ENCODE measurements around the gene ZNF526. TPM values are rescaled to one million over a fixed set of nuclear protein-coding genes. Genes with fewer than 3 reads are reported as not detected.

ZNF526 gene
- total RNA-seq, 1 donor from 2014 or later, result 17.3 TPM

GRCh38 chr19:42216653-42217519 is 3.2 kb upstream of the ZNF526 start:
- Mint-ChIP-seq H3K9me3 (no peaks in the 10 kb centered on the region), H3K27me3 (ENCODE audit: low read depth) (no peaks in the 10 kb centered on the region), H3K27ac (peak overlapping the region; percentile 95), H3K4me1 (ENCODE audit: low read depth) (peaks cover 52% of the 10 kb centered on the region), H3K4me3 (ENCODE audit: low read depth) (peak overlapping the region; percentile 91), H3K36me3 (ENCODE audit: low read depth) (peaks cover 37% of the 10 kb centered on the region)
- intact Hi-C loops (cut with micrococcal nuclease), result loop anchor here (1.0 to 2.0 kb wide), 3 partner anchors 16 to 94 kb away; partner anchors contain the start of gene CIC
- DNase-seq (ENCODE audit: low spot score), result peak; percentile 27

GRCh38 chr19:42217520-42218437 is 2.3 kb upstream of the ZNF526 start, which contains the start of gene DEDD2:
Gene DEDD2, minus strand, starts transcription at chr19:42217677. Its CDS starts 670 bp downstream, at chr19:42217007.
- Mint-ChIP-seq H3K9me3 (no peaks in the 10 kb centered on the region), H3K27me3 (ENCODE audit: low read depth) (no peaks in the 10 kb centered on the region), H3K36me3 (ENCODE audit: low read depth) (peaks cover 36% of the 10 kb centered on the region), H3K4me3 (ENCODE audit: low read depth) (peak within 1 kb of the TSS; percentile 91), H3K27ac (peak within 1 kb of the TSS; percentile 95), H3K4me1 (ENCODE audit: low read depth) (peaks cover 50% of the 10 kb centered on the region)
- peak; percentile 100 for DNase-seq (ENCODE audit: low spot score)
- intact Hi-C loops (cut with micrococcal nuclease), result loop anchor here (1.0 to 2.0 kb wide), 3 partner anchors 16 to 95 kb away; partner anchors contain the start of gene CIC

GRCh38 chr19:42220751-42221097 is 612 bp downstream of the ZNF526 start:
- peaks cover 36% of the 10 kb centered on the region for H3K36me3 Mint-ChIP-seq (ENCODE audit: low read depth)
- H3K27me3 Mint-ChIP-seq (ENCODE audit: low read depth), result no peaks in the 10 kb centered on the region
- no peaks in the 10 kb centered on the region for H3K9me3 Mint-ChIP-seq
- no peak for DNase-seq (ENCODE audit: low spot score)
- intact Hi-C loops (cut with micrococcal nuclease), result loop anchor here (1.0 kb wide), 2 partner anchors 22 to 88 kb away; partner anchors contain the start of genes GSK3A and POU2F2
- H3K27ac Mint-ChIP-seq, result peak overlapping the region; percentile 95
- H3K4me3 Mint-ChIP-seq (ENCODE audit: low read depth), result peak overlapping the region; percentile 99
- H3K4me1 Mint-ChIP-seq (ENCODE audit: low read depth), result peaks cover 27% of the 10 kb centered on the region

- DNase-seq (ENCODE audit: low spot score), result no peak
- H3K36me3 Mint-ChIP-seq (ENCODE audit: low read depth), result peaks cover 71% of the 10 kb centered on the region
- H3K27me3 Mint-ChIP-seq (ENCODE audit: low read depth), result no peaks in the 10 kb centered on the region
- peaks cover 18% of the 10 kb centered on the region for H3K4me1 Mint-ChIP-seq (ENCODE audit: low read depth)
- intact Hi-C loops (cut with micrococcal nuclease), result no loop called here
- no peaks in the 10 kb centered on the region for H3K9me3 Mint-ChIP-seq
- no peak overlapping the region for H3K27ac Mint-ChIP-seq
- no peak overlapping the region for H3K4me3 Mint-ChIP-seq (ENCODE audit: low read depth)
Measured at GRCh38 chr19:42224940-42225717, 5.0 kb downstream of the ZNF526 start.

GRCh38 chr19:42225718-42226292 is 5.7 kb downstream of the ZNF526 start:
- Mint-ChIP-seq H3K4me3 (ENCODE audit: low read depth) (no peak overlapping the region), H3K9me3 (no peaks in the 10 kb centered on the region), H3K36me3 (ENCODE audit: low read depth) (peaks cover 73% of the 10 kb centered on the region), H3K27me3 (ENCODE audit: low read depth) (no peaks in the 10 kb centered on the region), H3K4me1 (ENCODE audit: low read depth) (peaks cover 15% of the 10 kb centered on the region), H3K27ac (no peak overlapping the region)
- DNase-seq (ENCODE audit: low spot score), result no peak
- intact Hi-C loops (cut with micrococcal nuclease), result no loop called here

GRCh38 chr19:42226886-42227285 is 6.8 kb downstream of the ZNF526 start:
- Mint-ChIP-seq H3K9me3 (no peaks in the 10 kb centered on the region), H3K4me3 (ENCODE audit: low read depth) (no peak overlapping the region), H3K4me1 (ENCODE audit: low read depth) (peaks cover 12% of the 10 kb centered on the region), H3K36me3 (ENCODE audit: low read depth) (peaks cover 79% of the 10 kb centered on the region), H3K27me3 (ENCODE audit: low read depth) (no peaks in the 10 kb centered on the region), H3K27ac (no peak overlapping the region)
- intact Hi-C loops (cut with micrococcal nuclease), result no loop called here
- no peak for DNase-seq (ENCODE audit: low spot score)

GRCh38 chr19:42228641-42229040 is 8.5 kb downstream of the ZNF526 start:
- no peak overlapping the region for H3K27ac Mint-ChIP-seq
- intact Hi-C loops (cut with micrococcal nuclease), result no loop called here
- H3K9me3 Mint-ChIP-seq, result no peaks in the 10 kb centered on the region
- peaks cover 85% of the 10 kb centered on the region for H3K36me3 Mint-ChIP-seq (ENCODE audit: low read depth)
- DNase-seq (ENCODE audit: low spot score), result no peak
- H3K4me1 Mint-ChIP-seq (ENCODE audit: low read depth), result peaks cover 8% of the 10 kb centered on the region
- H3K4me3 Mint-ChIP-seq (ENCODE audit: low read depth), result no peak overlapping the region
- no peaks in the 10 kb centered on the region for H3K27me3 Mint-ChIP-seq (ENCODE audit: low read depth)

- Mint-ChIP-seq H3K27ac (peak overlapping the region; percentile 60), H3K4me3 (ENCODE audit: low read depth) (no peak overlapping the region), H3K27me3 (ENCODE audit: low read depth) (no peaks in the 10 kb centered on the region), H3K9me3 (no peaks in the 10 kb centered on the region), H3K36me3 (ENCODE audit: low read depth) (peaks cover 88% of the 10 kb centered on the region), H3K4me1 (ENCODE audit: low read depth) (peaks cover 8% of the 10 kb centered on the region)
- intact Hi-C loops (cut with micrococcal nuclease), result no loop called here
- DNase-seq (ENCODE audit: low spot score), result no peak
Measured at GRCh38 chr19:42229301-42229854, 9.3 kb downstream of the ZNF526 start.

GRCh38 chr19:42229855-42230351 is 9.8 kb downstream of the ZNF526 start:
- Mint-ChIP-seq H3K9me3 (no peaks in the 10 kb centered on the region), H3K27ac (peak overlapping the region; percentile 60), H3K36me3 (ENCODE audit: low read depth) (peaks cover 88% of the 10 kb centered on the region), H3K27me3 (ENCODE audit: low read depth) (no peaks in the 10 kb centered on the region), H3K4me3 (ENCODE audit: low read depth) (no peak overlapping the region), H3K4me1 (ENCODE audit: low read depth) (peaks cover 8% of the 10 kb centered on the region)
- intact Hi-C loops (cut with micrococcal nuclease), result no loop called here
- DNase-seq (ENCODE audit: low spot score), result no peak

GRCh38 chr19:42230571-42230970 is 10.5 kb downstream of the ZNF526 start:
- Mint-ChIP-seq H3K4me1 (ENCODE audit: low read depth) (peaks cover 8% of the 10 kb centered on the region), H3K27me3 (ENCODE audit: low read depth) (no peaks in the 10 kb centered on the region), H3K36me3 (ENCODE audit: low read depth) (peaks cover 93% of the 10 kb centered on the region), H3K4me3 (ENCODE audit: low read depth) (no peak overlapping the region), H3K27ac (no peak overlapping the region), H3K9me3 (no peaks in the 10 kb centered on the region)
- intact Hi-C loops (cut with micrococcal nuclease), result no loop called here
- no peak for DNase-seq (ENCODE audit: low spot score)

- intact Hi-C loops (cut with micrococcal nuclease), result no loop called here
- Mint-ChIP-seq H3K27ac (no peak overlapping the region), H3K27me3 (ENCODE audit: low read depth) (no peaks in the 10 kb centered on the region), H3K4me3 (ENCODE audit: low read depth) (no peak overlapping the region), H3K36me3 (ENCODE audit: low read depth) (peaks cover 91% of the 10 kb centered on the region), H3K9me3 (no peaks in the 10 kb centered on the region), H3K4me1 (ENCODE audit: low read depth) (peaks cover 5% of the 10 kb centered on the region)
- no peak for DNase-seq (ENCODE audit: low spot score)
Measured at GRCh38 chr19:42232435-42232834, 12.3 kb downstream of the ZNF526 start.

Measured in activated T-helper 2 cell treated with anti-CD3 and anti-CD28 coated beads, Interferon-gamma antibody, Interleukin-2, Interleukin-4, amounts not matched to agents 10 μg/mL and 5 μg/mL and 100 μg/mL, durations not matched to agents 14 hours and 24 hours and 36 hours (primary cell).